GM19372 (cell line): ENCODE data around the gene COMT.

ENCODE experiments used
- ATAC-seq: cut with Tn5 transposase; IDR thresholded peaks from one replicate; pipeline ENCODE4 v1.9.1; 2021; ENCODE audit warnings: mild to moderate bottlenecking, low read depth, moderate library complexity; ENCODE audit not compliant: unreplicated experiment

Gene COMT

DNA sequence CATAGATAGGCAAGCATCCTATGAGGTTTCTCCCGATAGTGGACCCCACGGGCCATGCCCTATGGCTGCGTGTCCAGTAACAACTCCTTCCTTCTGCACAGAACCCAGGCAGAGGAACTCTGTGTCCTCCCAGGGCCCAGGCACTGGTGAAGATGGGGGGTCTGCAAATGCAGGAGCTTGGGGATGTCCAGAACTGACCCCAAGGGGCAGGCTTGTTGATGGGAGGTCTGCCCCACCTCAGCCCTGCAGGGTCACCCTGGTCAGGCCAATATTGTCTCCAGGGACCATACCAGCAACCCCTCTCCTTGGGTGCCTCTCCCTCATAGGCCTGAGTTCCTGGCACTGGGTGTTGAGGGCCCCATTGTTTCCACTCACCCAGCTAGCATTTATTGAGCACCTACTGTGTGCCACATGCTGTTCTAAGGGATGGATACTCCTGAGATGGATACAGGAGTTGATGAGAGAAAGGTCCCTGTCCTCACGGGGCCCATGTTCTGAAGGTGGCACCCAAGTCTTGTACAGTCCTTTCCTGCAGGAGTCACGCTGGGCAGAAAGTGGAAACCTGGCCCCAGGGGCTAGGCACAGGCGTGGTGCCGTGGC lies 26.4 kb downstream of the COMT start:
- ATAC-seq = no peak

DNA sequence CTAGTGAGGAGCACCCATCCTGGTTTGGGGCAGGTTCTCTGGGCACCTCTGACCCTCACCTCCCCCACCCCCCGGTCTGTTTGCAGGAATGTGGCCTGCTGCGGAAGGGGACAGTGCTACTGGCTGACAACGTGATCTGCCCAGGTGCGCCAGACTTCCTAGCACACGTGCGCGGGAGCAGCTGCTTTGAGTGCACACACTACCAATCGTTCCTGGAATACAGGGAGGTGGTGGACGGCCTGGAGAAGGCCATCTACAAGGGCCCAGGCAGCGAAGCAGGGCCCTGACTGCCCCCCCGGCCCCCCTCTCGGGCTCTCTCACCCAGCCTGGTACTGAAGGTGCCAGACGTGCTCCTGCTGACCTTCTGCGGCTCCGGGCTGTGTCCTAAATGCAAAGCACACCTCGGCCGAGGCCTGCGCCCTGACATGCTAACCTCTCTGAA lies 26.9 kb downstream of the COMT start:
- ATAC-seq = no peak

DNA sequence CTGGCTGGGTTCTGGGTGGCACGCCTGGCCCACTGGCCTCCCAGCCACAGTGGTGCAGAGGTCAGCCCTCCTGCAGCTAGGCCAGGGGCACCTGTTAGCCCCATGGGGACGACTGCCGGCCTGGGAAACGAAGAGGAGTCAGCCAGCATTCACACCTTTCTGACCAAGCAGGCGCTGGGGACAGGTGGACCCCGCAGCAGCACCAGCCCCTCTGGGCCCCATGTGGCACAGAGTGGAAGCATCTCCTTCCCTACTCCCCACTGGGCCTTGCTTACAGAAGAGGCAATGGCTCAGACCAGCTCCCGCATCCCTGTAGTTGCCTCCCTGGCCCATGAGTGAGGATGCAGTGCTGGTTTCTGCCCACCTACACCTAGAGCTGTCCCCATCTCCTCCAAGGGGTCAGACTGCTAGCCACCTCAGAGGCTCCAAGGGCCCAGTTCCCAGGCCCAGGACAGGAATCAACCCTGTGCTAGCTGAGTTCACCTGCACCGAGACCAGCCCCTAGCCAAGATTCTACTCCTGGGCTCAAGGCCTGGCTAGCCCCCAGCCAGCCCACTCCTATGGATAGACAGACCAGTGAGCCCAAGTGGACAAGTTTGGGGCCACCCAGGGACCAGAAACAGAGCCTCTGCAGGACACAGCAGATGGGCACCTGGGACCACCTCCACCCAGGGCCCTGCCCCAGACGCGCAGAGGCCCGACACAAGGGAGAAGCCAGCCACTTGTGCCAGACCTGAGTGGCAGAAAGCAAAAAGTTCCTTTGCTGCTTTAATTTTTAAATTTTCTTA lies 27.8 kb downstream of the COMT start:
- no peak for ATAC-seq

DNA sequence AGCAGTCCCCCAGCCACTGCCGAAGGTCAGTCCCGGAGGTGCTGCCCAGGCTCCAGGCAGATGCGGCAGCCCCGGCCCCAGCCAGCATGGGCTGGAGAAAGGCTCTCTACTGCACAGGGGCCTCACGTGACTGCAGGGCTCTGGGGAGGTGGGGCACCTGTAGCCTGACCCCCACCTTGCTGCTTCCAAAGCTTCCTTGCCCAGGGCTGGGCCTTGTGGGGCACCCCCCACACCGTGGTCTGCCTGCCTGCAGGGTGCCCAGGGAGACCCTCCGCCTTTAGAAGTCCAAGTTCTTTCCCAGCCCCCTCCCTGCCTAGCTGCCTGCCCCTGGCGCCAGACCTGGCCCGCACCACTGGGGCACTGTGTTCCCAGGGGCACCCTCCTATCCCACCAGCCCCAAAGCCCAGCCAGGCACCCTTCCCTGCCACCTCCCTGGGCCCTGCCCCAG lies 28.5 kb downstream of the COMT start:
- ATAC-seq = no peak

DNA sequence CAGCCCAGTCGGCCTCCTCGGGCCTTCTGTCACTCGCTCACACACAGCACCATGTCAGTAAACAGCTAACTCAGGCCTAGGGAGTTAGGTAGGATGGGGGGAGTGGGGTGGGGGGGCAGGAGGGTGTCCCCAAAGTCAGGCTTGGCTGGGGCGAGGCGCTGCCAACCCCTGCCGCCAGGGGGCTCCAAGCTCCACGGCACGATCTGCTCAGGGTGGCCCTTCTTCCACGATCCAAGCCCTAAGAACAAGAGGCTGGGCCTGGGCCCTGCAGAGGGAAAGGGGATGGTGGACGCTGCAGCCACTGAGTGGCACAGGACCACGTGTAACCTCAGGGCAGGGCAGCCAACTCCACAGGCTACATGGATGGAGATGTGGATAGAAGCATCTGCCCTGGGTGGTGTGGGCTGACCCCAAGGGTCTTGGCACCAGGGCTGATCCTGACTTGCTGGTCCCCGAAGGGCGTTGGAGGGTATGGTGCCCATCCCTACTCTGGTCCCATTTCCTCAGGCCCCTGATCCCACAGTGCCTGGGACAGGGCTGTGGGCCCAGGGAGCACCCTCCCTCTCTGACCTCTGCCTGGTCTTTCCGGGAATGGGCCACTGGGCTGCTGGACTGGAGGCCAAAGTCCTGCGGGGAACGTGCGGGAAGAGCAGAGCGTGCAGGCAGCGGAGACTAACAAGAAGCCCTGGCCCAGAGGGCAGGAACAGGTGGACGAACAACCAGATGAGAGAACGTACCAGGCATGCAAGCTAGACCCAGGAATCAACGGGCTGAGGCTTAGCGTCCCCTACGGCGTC lies 29.1 kb downstream of the COMT start:
- ATAC-seq = no peak

DNA sequence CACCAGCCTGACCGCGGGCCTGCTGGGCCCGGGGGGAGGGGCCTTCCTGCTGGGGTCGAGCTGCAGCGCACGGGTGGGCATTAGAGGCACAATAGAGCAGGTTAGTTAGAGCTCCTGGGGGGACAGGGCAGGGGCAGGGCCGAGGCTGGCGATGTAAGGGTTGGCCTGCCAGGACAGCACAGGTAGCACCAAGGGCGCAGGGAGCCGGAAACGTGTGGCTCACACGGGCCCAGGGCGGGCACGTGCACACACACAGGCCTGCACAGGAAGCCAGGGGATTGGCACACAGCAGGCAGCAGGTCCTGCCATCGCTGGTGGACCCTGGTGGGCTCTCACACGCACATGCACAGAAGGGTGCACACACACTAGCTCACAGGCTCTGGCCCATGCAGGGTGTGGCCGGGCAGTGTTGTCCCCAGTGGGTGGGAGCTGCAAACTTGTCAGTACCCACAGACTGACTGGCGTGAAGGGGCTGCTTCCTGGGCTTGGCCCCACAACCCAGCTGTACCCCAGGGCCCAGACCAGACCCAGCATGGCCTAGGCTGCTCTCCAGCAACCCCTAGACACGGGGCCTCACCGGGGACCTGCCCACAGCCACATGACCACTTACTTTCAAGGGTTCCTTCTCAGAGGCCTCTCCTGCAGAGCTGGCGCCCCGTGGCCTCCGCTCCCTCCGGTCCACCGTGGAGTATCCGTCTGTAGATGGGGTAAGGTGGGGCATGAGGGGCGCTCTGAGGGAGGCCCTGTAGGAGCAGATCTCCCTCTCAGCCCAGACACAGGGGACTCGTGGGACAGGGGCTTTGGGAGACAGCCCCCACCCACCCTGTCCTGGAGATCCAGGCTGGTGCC lies 29.9 kb downstream of the COMT start:
- no peak for ATAC-seq

DNA sequence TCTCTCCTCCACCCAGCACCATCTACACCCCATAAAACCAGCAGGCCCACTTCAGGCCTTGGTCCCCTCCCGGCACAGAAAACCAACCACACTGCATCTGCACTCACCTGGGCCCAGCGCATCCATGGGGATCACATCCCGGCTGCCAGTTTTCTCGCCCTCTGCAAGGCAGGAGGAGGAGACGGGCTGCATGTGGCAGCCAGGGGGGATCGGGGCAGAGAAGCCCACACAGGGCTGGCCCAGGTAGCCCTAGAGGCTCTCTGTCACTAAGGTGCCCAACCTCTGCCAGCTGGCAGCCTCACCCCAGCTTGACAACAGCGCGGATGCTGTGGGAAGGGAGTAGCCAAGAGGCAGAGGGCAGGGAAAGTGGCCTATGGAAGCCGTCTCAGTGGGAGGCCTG lies 30.7 kb downstream of the COMT start:
- ATAC-seq = no peak

DNA sequence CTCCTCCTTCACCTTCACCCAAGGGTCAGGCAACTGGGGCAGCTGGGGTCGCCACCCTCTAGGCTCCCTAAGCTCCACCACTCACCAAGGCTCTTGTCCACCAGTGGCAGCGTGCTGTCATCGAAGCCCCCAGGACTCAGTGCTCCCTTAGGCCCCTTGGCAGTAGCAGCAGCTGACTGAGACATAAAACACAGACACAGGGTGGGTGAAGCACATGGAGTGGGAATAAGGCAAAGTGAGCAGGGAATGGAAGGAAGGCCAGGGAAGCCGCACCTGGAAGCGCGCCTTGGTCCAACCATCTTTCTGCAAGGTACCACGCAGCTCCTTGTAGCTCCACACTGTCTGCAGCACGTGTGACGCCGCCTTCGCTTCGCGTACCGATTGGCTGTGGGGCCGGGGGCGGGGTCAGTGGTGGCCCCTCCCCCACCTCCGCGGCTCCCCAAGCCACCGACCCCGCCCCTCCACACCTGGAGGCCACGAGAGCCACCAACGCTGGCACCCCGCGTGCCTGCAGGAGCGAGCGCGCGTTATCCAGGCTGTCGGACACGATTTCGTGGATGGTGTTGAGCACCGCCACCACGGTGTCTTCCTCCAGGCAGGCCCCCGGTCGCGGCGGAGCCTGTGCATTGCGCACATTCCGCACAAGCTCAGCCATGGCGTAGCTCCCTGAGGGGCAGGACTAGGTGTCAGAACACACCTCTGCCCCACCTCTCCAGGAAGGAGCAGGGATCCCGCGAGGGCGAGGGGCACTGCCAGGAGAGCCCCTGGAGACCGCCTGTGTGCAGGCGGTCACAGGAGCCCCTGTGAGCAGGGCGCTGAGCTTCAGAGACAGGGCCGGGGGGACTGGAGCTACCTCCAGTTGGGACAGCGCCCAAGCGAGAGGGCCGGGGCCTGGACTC lies 31.3 kb downstream of the COMT start:
- no peak for ATAC-seq

DNA sequence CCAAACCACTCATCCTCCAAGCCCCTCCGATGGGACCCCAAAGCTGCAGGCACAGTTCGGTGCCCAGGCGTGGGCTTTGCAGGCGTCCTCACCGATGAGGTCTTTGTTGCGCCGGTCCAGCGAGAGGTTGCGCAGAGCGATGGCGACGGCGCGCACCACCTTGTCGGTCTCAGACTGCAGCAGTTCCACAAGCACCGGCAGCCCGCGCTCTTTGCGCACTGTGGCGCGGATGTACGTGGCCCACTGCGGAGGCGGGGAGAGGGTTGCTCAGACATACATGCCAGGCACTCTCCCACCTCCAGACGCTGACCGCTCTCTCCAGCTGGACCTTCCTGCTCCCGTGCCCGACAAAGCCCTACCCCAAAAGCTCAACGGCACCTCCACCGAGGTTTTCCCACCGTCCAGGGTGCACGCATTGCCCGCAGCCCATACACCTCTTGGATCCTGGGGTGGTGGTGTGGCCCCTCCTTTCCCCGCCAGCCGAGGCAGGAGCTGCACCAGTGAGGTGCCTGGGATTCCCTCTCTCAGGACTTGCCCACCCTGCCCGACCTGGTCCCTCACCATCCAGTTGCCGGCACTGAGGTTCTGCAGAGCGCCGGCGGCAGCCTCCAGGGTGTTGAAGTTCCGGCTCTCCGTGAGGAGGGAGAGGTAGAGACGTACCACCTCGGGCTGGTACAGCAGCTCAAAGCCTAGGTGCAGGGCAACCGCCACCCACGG lies 32.1 kb downstream of the COMT start:
- no peak for ATAC-seq

DNA sequence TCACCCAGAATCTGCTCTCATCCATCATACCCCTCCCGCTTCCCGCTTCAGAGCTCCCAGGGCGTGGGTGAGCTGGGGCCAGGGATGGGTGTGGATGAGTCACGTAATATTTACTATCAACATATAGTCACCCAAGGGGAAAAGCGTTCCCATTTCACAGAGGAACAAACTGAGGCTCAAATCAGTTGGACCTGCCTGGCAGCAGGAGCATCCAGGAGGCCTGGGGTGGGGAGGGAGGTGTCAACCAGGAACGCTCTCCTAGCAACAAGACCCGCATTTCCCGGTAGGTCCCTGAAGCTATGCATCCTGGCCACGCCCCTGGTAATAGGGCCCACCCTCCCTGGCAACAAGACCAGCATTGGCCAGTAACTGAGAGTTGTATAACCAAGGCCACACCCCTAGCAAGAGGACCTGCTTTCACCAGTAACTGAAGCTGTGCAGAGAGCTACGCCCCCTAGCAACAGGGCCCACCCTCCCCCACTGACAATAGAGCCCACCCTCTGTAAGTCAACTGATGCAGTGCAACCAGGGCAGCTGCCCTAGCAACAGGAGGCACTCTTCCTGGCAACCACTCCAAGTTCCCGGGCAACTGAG lies 32.8 kb downstream of the COMT start:
- no peak for ATAC-seq

DNA sequence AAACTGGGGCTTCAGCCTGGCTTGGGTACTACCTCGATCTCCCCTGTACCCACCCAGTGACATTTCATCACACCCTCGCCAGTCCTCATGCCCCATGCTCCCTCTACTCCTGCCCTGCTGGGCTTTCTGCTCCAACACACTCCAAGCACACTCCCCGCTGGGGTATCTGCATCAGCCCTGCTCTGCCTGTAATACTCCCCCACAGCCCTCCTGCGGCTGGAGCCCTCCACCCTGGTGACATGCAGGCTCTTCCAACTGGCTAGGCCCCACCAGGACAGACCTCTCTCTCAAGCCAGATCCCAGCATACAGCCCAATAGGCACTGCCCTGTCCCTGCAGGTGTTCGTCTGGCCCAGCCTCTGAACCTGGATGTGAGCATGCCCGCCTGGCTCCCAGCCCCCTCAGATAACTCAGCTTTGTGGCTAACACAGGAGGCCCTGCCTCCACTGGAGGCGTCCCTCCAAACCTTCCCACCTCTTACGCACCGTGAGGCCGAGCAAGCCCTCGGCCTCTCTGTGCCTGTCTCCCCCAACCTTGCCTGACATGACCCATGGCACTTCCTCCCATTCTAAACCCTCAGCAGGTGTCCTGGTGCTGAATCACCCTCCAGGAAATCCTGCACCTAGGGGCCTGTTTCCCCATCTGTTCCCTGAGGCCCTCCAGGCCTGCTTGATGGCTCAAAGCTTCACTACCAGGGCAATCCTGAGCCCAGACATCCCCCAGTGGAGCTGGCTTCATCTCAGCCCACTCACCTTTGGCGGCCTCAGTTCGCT lies 33.5 kb downstream of the COMT start:
- no peak for ATAC-seq

DNA sequence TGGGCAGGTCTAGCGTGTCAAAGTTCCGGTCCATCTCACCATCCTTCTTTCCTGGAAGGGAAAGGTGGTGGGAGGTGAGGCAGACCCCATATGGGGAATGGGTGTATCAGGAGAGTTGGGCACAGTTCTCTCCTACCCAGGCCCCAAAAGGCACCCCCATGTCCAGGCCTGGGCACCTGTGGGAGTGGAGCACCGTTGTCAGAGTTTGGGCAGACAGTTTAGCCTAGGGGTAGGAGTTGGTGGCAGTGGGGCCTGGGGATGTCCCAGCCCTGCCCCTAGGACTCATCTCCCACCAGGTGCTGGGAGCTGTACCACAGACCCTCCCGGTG lies 34.1 kb downstream of the COMT start:
- ATAC-seq = no peak

DNA sequence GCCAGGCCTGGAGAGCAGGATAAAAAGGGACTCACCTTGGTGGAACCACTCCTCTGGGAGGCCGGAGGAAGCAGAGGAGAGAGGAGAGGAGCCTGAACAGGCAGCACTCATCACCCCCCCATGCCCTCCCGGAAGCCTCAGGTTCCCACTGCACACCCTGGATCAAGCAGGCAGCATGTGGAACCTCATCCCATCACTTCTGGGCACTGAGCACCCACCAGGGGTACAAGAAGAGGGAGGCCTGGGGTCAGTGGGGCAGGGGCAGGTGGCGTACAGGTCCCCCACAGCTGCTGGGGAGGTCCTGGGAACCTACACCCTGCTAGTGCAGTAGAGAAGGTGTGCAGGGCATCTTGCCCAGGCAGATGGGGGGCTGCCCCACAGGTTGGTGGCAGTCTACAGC lies 35.1 kb downstream of the COMT start:
- ATAC-seq = no peak

DNA sequence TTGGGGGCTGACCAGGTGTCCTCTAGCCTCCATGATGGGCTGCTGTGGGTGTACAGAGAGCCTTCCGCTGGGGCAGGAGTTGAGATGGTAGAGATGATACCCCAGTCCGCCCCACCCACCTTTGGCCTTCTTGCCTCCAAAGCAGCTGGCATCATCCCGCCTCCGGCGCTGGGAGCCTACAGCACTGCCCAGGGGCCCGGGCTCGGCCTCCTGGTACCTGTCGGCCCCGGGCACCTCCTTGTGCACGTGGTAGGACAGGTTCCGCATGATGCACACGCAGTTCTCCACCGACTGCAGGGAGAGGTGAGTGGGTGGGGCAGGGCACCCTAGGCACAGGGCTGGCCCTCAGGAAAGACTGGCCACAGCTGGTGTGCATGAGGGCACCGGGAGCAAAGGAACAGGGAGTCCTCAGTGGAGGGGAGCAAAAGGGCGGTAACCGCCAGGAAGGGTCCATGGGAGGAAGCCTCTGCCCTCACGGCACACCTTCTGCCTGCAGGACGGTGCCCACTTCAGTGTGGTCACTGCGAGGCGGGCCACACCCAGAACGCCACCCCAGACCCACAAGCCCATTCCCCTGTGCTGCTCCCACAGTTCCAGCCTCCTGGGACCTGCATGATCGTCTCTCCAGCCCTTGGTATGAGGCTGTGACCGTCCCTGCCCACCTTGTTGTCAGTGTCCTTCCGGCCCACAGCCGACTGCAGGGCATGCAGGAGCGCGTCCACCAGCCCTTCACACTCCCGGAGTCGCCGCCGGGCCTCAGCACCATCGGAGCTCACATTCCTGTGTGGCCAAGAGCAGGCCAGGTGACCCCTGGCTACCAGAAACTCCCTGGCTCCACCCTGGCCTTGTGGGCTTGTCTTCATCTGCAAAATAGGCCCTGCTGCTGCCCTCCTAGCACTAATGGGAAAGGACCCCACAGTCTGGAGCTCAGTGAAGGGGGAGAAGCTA lies 36.0 kb downstream of the COMT start:
- ATAC-seq = no peak

DNA sequence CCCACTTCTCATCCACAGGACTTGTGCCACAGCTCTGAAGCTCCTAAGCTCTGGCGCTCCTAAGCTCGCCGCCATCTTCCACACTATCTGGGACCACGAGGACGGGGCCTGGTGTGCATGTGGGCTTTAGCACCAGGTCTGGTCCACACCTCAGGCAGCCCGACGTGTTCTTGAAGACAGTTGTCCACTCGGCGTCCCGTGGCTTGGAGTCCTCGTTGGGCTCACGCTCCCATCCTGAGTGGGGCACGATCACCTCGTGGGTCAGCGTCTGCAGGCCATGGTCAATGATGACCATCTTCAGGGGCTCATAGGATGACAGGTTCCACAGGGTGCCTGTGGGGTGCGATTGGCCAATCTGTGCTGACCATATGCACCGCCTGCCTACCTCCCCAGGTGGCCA lies 37.2 kb downstream of the COMT start:
- ATAC-seq = no peak

DNA sequence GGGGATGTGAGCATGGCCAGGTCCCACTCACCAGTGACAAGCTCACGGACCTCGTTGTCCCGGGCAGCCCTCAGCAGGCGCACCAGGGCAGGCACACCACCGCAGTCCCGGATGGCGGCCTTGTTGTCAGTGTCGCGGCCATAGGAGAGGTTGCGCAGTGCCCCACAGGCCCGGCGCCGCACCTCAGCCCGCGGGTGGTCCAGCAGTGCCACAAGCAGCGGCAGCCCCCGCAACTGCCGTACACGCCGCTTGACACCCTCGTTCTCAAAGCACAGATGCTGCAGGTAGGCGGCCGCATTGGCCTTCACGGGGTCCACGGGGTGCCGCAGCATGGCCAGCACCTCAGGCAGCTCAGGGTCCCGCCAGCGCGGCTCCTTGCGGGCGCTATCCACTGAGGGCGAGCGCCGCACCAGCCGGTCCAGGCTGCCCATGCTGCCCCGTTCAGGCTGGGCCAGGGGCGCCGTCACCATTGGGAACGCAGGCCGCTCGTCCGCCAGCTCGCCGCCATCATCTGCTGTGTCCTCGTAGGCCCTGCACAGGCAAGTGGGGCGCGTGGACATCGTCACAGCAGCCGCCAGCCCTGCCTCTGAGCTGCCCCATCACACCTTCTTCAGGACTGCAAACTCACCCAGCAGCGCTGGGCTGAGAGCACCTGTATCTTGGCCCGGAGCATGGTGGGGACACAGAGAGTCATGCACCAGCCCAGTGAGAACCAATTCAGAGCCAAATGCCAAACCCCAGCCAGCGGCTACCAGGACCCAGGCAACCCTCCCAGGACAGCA lies 38.3 kb downstream of the COMT start:
- no peak for ATAC-seq
